ENCODE measurements around the gene SCARB1. TPM values are rescaled to one million over a fixed set of nuclear protein-coding genes. Genes with fewer than 3 reads are reported as not detected.
A peak's percentile ranks its signal among the peaks of the same experiment; 100 is the strongest.

The SCARB1 gene
- total and polyA plus RNA-seq, 2 experiments from 2014 or later, result 31.0 to 62.5 TPM

DNA sequence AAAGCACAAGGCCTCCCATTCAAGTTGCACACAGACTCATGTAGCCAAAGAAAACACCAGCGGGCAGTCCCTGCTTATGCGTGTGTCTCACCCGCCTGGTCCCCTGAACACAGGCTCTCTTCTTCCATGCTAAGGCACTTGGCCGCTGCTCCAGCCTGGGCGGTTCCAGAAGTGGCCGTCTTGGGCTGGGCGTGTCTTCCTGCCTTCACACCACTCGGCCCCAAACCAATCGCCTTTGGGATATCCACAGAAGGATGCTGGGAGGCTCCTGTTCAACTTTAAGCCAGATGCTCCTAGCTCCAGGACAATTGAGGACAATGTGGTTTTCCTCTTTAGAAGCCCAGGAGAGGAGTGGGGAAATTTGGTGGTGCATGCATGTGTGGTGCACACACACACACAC, 2.2 kb downstream of the SCARB1 start:
- DNase-seq (ENCODE audit: low spot score) (peak; percentile 40), ATAC-seq (peak; percentile 2; the same call in 1 of the 3 replicates)
- H4K20me1 ChIP-seq (replicated peaks; ENCODE audit: insufficient read depth), result no peaks in the 10 kb centered on the region
- no peak overlapping the region for H3K27ac Mint-ChIP-seq
- TF ChIP-seq EZH2phosphoT487 (IDR thresholded peaks at IDR 0.05; ENCODE audit: unreplicated experiment), result no peak
- TF ChIP-seq JUNB (IDR thresholded peaks at IDR 0.05; ENCODE audit: unreplicated experiment), result no peak
- TF ChIP-seq ZNF114 (CRISPR knock-in tag; IDR thresholded peaks at IDR 0.05), result no peak
- TF ChIP-seq, protein P1, sequence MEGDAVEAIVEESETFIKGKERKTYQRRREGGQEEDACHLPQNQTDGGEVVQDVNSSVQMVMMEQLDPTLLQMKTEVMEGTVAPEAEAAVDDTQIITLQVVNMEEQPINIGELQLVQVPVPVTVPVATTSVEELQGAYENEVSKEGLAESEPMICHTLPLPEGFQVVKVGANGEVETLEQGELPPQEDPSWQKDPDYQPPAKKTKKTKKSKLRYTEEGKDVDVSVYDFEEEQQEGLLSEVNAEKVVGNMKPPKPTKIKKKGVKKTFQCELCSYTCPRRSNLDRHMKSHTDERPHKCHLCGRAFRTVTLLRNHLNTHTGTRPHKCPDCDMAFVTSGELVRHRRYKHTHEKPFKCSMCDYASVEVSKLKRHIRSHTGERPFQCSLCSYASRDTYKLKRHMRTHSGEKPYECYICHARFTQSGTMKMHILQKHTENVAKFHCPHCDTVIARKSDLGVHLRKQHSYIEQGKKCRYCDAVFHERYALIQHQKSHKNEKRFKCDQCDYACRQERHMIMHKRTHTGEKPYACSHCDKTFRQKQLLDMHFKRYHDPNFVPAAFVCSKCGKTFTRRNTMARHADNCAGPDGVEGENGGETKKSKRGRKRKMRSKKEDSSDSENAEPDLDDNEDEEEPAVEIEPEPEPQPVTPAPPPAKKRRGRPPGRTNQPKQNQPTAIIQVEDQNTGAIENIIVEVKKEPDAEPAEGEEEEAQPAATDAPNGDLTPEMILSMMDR (conservative IDR thresholded peaks at IDR 0.05; ENCODE audit: low read depth in 2 of 2), result no peak
- TF ChIP-seq, protein P2, sequence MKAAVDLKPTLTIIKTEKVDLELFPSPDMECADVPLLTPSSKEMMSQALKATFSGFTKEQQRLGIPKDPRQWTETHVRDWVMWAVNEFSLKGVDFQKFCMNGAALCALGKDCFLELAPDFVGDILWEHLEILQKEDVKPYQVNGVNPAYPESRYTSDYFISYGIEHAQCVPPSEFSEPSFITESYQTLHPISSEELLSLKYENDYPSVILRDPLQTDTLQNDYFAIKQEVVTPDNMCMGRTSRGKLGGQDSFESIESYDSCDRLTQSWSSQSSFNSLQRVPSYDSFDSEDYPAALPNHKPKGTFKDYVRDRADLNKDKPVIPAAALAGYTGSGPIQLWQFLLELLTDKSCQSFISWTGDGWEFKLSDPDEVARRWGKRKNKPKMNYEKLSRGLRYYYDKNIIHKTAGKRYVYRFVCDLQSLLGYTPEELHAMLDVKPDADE (IDR thresholded peaks at IDR 0.05), result no peak
- no peak for TF ChIP-seq NANOG (IDR thresholded peaks at IDR 0.05; ENCODE audit: borderline replicate concordance)
- no peaks in the 10 kb centered on the region for H3K9me2 ChIP-seq (ENCODE audit: insufficient read depth)
- H3K27me3 ChIP-seq (ENCODE audit: insufficient read depth), result 0 out of 2 replicates have a peak, but pooled peaks cover 3% of the 10 kb centered on the region
- 0 out of 2 replicates have a peak, but pooled peaks cover 9% of the 10 kb centered on the region for H3F3A ChIP-seq (replicated peaks; ENCODE audit: low read depth)
- H2AFZ ChIP-seq, result no peak overlapping the region
- H3K79me2 ChIP-seq (replicated peaks; ENCODE audit: insufficient read depth), result peaks cover 43% of the 10 kb centered on the region
- peak overlapping the region; percentile 79; the same call in 1 of the 3 replicates for H3K4me3 Mint-ChIP-seq
- peaks cover 24% of the 10 kb centered on the region for H3K4me1 Mint-ChIP-seq
- H3K36me3 ChIP-seq (ENCODE audit: insufficient read depth), result 0 out of 2 replicates have a peak, but pooled peaks cover 5% of the 10 kb centered on the region
- H3K27ac ChIP-seq (ENCODE audit: low read depth), result no peak overlapping the region
- H3K36me3 Mint-ChIP-seq (ENCODE audit: low read depth), result peaks cover 6% of the 10 kb centered on the region; the same call in 1 of the 3 replicates
- peaks cover 5% of the 10 kb centered on the region; the same call in 2 of the 3 replicates for H3K9me3 Mint-ChIP-seq
- H3K4me3 ChIP-seq, result no peak overlapping the region
- H3K4me1 ChIP-seq (ENCODE audit: insufficient read depth), result peaks cover 24% of the 10 kb centered on the region
- H3K4me2 ChIP-seq, result no peak overlapping the region
- H3K27me3 Mint-ChIP-seq (ENCODE audit: insufficient read depth, low read depth, poor library complexity), result peaks cover 27% of the 10 kb centered on the region

DNA sequence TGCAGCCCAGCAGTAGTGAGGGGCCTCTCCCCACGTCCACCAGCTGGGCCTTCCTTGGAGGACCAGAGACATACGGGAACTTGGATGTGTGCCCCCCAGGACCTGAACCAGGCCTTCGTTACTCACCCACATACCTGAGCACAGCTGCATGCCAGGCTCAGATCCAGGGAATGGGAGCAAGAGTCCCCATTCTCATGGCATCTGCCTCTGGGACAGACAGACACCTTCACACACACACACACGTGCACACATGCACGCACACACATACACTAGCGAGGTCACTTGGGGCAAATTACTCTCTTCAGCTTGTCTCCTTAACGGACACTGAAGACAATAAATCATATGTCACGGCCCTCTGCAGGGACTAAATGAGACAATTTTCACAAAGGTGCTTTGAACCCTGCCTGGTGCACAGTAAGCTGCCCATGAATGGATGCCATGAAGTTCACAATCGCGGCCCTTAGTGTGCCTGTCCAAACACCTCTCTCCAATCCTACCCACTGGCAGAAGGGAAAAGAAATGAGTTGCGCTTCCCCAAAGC, 5.7 kb downstream of the SCARB1 start:
- Mint-ChIP-seq H3K27ac (no peak overlapping the region), H3K27me3 (ENCODE audit: insufficient read depth, low read depth, poor library complexity) (peaks cover 22% of the 10 kb centered on the region), H3K36me3 (ENCODE audit: low read depth) (peaks cover 6% of the 10 kb centered on the region; the same call in 1 of the 3 replicates), H3K9me3 (no peaks in the 10 kb centered on the region), H3K4me3 (no peak overlapping the region), H3K4me1 (peaks cover 41% of the 10 kb centered on the region)
- peaks cover 27% of the 10 kb centered on the region for H3K4me1 ChIP-seq (ENCODE audit: insufficient read depth)
- H3K9me2 ChIP-seq (ENCODE audit: insufficient read depth), result no peaks in the 10 kb centered on the region
- H4K20me1 ChIP-seq (replicated peaks; ENCODE audit: insufficient read depth), result peaks cover 13% of the 10 kb centered on the region
- 0 out of 2 replicates have a peak, but pooled peaks cover 5% of the 10 kb centered on the region for H3K36me3 ChIP-seq (ENCODE audit: insufficient read depth)
- H3F3A ChIP-seq (replicated peaks; ENCODE audit: low read depth), result 0 out of 2 replicates have a peak, but pooled peaks cover 9% of the 10 kb centered on the region
- no peak overlapping the region for H3K4me2 ChIP-seq
- ATAC-seq (no peak), DNase-seq (ENCODE audit: low spot score) (no peak)
- H3K27me3 ChIP-seq (ENCODE audit: insufficient read depth), result 0 out of 2 replicates have a peak, but pooled peaks cover 3% of the 10 kb centered on the region
- H3K79me2 ChIP-seq (replicated peaks; ENCODE audit: insufficient read depth), result peaks cover 78% of the 10 kb centered on the region
- H3K4me3 ChIP-seq, result no peak overlapping the region
- no peak overlapping the region for H2AFZ ChIP-seq
- H3K27ac ChIP-seq (ENCODE audit: low read depth), result no peak overlapping the region
- TF ChIP-seq ZNF331 (CRISPR knock-in tag; IDR thresholded peaks at IDR 0.05; ENCODE audit: low read depth), result no peak
- TF ChIP-seq, protein P3, sequence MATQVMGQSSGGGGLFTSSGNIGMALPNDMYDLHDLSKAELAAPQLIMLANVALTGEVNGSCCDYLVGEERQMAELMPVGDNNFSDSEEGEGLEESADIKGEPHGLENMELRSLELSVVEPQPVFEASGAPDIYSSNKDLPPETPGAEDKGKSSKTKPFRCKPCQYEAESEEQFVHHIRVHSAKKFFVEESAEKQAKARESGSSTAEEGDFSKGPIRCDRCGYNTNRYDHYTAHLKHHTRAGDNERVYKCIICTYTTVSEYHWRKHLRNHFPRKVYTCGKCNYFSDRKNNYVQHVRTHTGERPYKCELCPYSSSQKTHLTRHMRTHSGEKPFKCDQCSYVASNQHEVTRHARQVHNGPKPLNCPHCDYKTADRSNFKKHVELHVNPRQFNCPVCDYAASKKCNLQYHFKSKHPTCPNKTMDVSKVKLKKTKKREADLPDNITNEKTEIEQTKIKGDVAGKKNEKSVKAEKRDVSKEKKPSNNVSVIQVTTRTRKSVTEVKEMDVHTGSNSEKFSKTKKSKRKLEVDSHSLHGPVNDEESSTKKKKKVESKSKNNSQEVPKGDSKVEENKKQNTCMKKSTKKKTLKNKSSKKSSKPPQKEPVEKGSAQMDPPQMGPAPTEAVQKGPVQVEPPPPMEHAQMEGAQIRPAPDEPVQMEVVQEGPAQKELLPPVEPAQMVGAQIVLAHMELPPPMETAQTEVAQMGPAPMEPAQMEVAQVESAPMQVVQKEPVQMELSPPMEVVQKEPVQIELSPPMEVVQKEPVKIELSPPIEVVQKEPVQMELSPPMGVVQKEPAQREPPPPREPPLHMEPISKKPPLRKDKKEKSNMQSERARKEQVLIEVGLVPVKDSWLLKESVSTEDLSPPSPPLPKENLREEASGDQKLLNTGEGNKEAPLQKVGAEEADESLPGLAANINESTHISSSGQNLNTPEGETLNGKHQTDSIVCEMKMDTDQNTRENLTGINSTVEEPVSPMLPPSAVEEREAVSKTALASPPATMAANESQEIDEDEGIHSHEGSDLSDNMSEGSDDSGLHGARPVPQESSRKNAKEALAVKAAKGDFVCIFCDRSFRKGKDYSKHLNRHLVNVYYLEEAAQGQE (IDR thresholded peaks at IDR 0.05; ENCODE audit: unreplicated experiment), result no peak

Measured in GM23338 (cell line).